Activated gamma-delta T cell (primary cell): ENCODE measurements around the gene KCNQ2.

Experiments
- DNase-seq: peaks from one replicate; lab custom pipeline; 2025; lab: John Stamatoyannopoulos, UW

The KCNQ2 gene

DNA sequence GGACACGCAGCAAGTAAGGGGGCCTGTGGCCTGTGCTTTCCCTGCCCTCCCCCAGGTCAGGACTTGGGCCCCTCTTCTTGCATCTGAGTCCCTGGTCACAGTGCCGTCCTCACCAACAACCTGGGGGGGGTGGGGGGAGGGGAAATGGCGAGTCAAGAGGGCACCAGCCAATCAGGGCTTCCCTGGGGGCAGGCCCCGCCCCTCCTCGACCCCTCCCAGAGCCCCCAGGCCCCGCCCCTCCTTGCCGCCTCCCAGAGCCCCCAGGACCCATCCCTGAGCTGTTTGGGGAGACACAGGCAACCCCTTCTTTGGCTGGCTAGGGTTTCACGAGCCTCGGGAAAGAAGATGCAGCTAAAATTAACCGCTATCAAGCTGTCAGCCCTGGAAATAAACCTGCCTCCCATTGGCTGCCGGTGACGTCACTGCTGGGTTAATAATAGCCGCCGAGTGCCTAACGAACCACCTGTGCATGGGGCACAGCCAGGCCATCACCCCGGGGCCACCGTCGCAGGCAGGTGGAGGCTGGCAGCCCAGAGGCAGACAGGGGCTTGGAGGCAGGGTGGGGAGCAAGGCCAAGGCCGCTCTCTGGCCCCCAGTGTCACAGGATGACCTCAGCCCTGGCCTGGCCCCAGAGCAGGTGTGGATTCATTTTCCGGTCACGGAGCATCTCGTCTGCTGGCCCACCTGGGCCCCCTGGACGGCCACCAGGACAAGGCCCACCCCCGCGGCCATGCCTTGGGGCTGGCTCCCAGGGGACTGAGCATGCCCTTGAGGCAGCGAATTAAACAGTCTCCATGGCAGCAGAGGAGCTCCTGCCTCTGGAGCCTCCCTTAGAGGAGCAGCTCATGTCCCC lies 29.6 kb upstream of the KCNQ2 start:
- no peak for DNase-seq

DNA sequence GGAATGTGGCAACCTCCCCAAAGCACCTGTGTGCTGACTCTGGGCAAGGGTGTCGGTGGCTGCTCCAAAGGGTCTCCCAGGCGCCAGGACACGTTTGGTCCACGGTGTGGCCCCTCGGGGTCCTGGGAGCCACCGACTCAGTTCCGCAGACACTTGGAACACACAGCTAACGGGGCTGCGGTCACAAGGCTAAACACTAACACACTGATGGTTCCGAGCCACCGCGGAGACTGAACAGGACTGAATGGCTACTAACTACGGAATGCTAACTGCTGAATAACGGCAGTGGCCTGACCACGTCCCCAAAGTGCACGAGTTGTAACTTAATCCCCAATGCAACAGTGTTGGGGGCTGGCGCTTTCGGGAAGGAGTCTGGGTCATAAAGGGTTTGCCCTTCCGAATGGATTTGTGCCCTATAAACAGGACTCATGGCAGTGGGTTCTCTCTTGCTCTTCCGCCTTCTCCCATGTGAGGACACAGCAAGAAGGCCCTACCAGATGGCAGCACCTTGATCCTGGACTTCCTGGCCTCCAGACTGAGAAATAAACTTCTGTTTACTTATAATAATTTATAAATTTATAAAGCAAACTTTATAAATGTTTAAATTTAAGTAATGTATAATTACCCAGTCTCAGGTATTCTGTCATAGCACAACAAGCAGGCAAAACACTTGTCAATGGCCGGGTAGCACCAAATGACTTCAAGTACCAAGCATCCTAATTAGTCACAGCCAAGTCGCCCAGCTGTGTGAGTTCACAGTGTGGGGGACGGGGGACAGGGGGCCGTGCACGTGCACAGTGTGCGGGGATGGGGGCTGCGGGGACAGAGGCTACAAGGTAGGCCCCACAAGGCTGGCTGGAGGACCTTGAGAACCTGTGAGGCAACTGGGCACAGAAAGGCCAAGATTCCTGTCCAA lies 28.7 kb upstream of the KCNQ2 start:
- no peak for DNase-seq

GRCh38 chr20:63500151-63500901 lies 27.9 kb upstream of the KCNQ2 start:
- no peak for DNase-seq

DNA sequence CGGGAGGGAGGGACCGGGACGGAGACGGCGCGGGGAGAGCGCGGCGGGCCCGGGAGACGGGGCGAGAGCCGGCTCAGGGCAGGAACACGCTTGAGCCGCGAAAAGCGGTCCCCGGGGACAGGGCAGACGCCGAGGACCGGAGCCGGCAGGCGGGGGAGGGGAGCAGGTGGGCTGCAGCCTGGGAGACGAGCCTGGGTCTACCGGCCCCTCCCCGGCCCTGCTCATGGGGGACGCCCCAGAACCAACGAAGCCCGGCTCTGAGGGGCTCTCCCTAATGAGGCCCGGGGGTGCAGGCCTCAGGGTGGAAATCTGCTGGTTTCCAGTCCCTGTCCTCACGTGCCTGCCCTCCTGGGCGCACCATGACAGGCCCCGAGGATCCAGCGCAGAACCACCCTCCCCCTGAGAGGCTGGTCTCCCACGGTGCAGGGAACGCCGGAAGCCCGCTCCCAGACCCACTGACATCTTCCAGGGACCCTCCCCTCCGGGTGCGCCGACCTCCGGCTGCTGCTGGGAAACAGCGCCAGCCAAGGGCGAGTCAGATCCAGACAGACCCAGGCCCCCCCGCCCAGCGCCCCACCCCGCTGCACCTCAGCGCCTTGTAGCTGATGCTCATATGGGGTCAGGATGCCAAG lies 27.0 kb upstream of the KCNQ2 start:
- no peak for DNase-seq

- peak; percentile 45 for DNase-seq
These were observed 26.5 kb upstream of the KCNQ2 start, which contains the start of gene EEF1A2 for GRCh38 chr20:63498960-63499337. Gene EEF1A2 (minus strand): TSS chr20:63499083. CDS start chr20:63497763, 1,320 bp downstream.

GRCh38 chr20:63497946-63498935 lies 25.8 kb upstream of the KCNQ2 start:
- DNase-seq: no peak

GRCh38 chr20:63497138-63497945 lies 24.9 kb upstream of the KCNQ2 start:
- no peak for DNase-seq

GRCh38 chr20:63496596-63497120 lies 24.2 kb upstream of the KCNQ2 start:
- no peak for DNase-seq

DNA sequence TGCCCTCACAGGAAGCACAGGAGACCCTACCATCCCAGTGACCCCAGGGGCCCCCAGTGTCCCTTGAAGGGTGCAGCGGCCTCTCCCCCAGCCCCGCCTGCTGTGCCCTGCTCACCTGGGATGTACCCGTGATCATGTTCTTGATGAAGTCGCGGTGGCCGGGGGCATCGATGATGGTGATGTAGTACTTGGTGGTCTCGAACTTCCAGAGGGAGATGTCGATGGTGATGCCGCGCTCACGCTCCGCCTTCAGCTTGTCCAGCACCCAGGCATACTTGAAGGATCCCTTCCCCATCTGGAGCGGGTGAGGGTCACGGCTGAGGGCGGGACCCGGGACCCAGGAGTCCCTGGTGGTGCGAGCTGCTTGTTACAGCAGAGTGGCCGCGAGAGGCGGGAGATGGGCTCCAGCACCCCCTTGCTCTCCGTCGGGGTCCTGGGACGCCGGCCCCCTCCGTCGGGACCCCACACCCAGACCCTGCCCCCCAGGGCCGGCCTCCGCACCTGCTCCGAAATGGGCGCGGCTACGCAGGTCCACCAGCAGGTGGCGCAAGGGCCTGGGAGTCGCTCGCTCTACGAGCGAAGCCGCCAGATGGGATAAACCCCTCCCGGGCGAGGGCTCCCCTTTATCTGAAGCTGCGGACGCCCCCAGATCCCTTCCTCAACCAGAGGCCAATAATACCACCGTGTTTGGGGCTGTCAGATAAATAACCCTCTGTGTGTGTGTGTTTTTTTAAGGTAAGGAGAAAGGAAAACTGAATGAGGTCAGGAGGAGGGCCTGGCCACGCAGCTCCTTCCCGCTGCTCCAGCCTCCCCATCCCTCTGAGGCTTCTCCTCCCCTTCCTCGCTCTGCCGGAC lies 23.5 kb upstream of the KCNQ2 start:
- peak; percentile 31 for DNase-seq

GRCh38 chr20:63495167-63495720 lies 22.8 kb upstream of the KCNQ2 start:
- no peak for DNase-seq

GRCh38 chr20:63494420-63495166 lies 22.1 kb upstream of the KCNQ2 start:
- no peak for DNase-seq

DNA sequence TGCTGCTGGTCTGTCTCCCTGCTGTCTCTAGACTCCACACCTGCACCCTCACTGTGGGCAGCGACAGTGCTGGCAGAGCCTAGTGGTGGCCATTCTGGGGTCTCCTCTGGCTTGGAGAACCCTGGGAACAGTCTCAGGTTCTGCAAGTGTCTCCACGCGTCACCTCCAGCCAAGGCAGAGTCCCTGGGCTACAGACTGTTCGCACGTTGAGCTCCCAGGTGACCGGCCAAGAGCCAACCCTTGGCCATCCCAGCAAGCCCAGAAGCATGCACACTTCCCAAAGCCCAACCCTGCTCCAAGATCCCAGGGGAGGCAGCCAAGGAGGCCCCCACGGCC lies 21.6 kb upstream of the KCNQ2 start:
- DNase-seq: no peak

DNA sequence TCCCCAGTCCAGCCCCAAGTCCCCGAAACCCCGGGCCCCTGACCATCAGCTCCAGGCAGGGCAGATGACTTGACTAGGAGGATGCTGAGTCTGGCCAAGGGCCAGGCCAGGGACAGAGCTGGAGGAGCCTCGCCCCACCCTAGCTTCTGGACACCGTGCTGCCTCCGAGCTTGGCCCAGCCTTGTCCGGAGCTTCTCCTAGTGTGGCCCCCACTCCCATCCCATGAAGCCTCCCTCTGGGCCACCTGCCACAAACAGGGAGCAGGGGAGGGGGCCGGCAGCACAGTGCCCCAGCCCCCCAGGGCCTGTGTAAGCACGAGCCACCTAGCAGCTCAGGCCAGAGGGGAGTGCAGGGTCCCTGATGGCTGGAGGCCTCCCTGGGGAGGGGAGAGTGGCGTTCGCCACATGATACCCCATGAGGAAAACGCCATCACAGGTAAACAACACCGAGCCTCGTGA lies 21.1 kb upstream of the KCNQ2 start:
- no peak for DNase-seq

DNA sequence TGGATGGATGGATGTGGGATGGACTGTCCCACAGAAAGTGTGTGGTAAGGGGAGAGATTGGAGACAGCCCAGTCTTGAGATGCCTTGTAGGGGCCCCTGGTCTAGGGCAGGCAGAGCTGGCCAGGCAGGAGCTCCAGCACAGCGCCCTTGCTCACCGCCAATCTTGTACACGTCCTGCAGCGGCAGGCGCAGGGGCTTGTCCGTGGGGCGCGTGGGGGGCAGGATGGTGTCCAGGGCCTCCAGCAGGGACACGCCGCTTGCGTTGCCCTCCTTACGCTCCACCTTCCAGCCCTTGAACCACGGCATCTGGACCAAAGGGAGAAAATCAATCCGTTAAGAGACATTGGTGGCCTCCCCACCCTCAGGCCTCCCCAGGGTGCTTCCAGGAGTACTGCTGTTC lies 20.5 kb upstream of the KCNQ2 start:
- DNase-seq: no peak

GRCh38 chr20:63492518-63492917 lies 20.1 kb upstream of the KCNQ2 start:
- no peak for DNase-seq

GRCh38 chr20:63491635-63492230 lies 19.3 kb upstream of the KCNQ2 start:
- no peak for DNase-seq

GRCh38 chr20:63491078-63491477 lies 18.6 kb upstream of the KCNQ2 start:
- DNase-seq: no peak
